Mucosa of descending colon (tissue), 3 donors: ENCODE results near the gene LGI2. TPM values are rescaled to one million over a fixed set of nuclear protein-coding genes. Genes with fewer than 3 reads are reported as not detected.

Experiments used
- ATAC-seq: fragments of 200-7000 bp; cut with Tn5 transposase; one replicate; pipeline ENCODE4 v1.9.1; 2020; ENCODE audit warnings: mild to moderate bottlenecking, moderate library complexity
- DNase-seq, 3 donors: peaks; one replicate each; pipeline ENCODE4 v3.0.0-alpha.2; 2020
- H3K36me3 ChIP-seq: fragments of 200-600 bp; one replicate; pipeline ENCODE4 v1.8.0; 2021; ENCODE audit warnings: low read depth, mild to moderate bottlenecking
- H3K4me1 ChIP-seq: fragments of 200-600 bp; one replicate; pipeline ENCODE4 v1.8.0; 2021; ENCODE audit warnings: low read depth, mild to moderate bottlenecking
- H3K4me3 ChIP-seq: fragments of 200-600 bp; one replicate; pipeline ENCODE4 v1.8.0; 2021; ENCODE audit warnings: mild to moderate bottlenecking
- H3K9me3 ChIP-seq: fragments of 200-600 bp; one replicate; pipeline ENCODE4 v1.8.0; 2021; ENCODE audit warnings: mild to moderate bottlenecking
- CTCF ChIP-seq: fragments of 200-600 bp; IDR thresholded peaks from one replicate; pipeline ENCODE4 v1.8.0; 2022; ENCODE audit warnings: antibody characterized with exemption, mild to moderate bottlenecking
- intact Hi-C, 2 donors: fragments of 100-400 bp; cut with DNase I in 1 of 2; cut with micrococcal nuclease in 1 of 2; formaldehyde crosslinking; loops; one replicate each; pipeline versions ENCODE4 v1.11.0 to v1.11.1; 2022; cut with DNase I, micrococcal nuclease
- total RNA-seq, 3 donors: library from RNA; stranded (reverse); fragmentation: NEBNext Ultra II Directional in 2 of 3; extraction: Animal tissue kit (Norgen Biotek cat#: 25700) in 2 of 3; gene quantifications; one replicate each; pipeline versions ENCODE4 v1.2.1 to v1.2.4, GENCODE V29; 2021 to 2023
- donor health status: DM: no; HTN: no; CAD: no; lungs with moderate emphysema.
- donor health status: DM: no; HTN: no; CAD: no.
- donor health status: DM: no; HTN: yes; CAD: no.

LGI2 gene
- total RNA-seq, 3 donors from 2014 or later, result 0.43 to 2.5 (median 0.53) TPM

DNA sequence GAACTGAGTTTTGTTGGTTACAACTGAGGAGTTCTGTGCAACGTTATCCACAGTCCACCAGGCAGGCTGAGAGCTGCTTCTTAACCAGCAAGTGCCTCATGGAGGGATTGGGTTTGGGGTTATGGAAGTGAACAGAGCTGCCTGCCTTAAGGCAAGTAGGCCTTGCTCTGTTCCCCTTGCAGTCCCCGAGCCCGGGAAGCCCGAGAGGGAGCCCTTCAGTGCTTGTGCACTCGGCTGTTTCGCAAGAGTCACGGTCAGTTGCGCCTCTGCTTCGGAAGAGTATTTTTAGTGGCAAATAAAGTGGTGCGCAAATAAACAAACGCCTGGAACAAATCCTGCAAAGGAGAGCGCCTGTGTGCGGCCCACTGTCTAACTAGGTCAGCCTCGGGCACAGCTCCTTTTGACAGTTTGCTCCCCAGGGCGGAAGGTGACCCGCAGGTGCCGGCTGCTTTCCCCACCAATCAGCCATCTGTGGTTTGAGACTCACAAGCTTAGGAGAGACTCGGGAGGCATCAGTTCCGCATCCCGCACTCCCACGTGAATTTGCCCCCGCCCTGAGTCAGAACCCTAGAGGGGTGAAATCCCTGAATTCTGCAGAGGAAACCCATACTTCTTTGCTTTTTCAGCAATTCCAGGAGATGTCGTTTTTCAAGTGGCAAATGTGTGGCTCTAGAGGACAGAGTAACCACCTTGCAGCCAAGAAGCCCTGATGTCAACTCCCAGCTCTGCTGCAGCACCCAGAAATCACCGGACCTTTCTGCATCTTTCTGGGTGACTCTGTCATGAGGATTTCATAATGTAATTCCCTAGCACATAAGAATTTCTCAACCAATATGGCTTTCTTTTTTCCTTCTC is 56.8 kb downstream of the LGI2 start:
- DNase-seq (peak; percentile 32 to 62 (median 47)), ATAC-seq (peak; percentile 63)
- no peak for TF ChIP-seq CTCF
- no peaks in the 10 kb centered on the region for H3K36me3 ChIP-seq
- H3K4me3 ChIP-seq, result no peak overlapping the region
- H3K4me1 ChIP-seq, result no peaks in the 10 kb centered on the region
- H3K9me3 ChIP-seq, result no peaks in the 10 kb centered on the region
- intact Hi-C loops, result loop anchor here in 1 of 2 donors (10.0 kb wide), 1 partner anchor 171 kb away; no protein-coding TSS in a partner anchor

GRCh38 chr4:24973404-24973746 is 57.4 kb downstream of the LGI2 start:
- no peaks in the 10 kb centered on the region for H3K9me3 ChIP-seq
- no peaks in the 10 kb centered on the region for H3K4me1 ChIP-seq
- ATAC-seq (no peak), DNase-seq (no peak)
- no peaks in the 10 kb centered on the region for H3K36me3 ChIP-seq
- no peak for TF ChIP-seq CTCF
- intact Hi-C loops, result loop anchor here in 1 of 2 donors (10.0 kb wide), 1 partner anchor 171 kb away; no protein-coding TSS in a partner anchor
- H3K4me3 ChIP-seq, result no peak overlapping the region

- TF ChIP-seq CTCF, result no peak
- DNase-seq (no peak), ATAC-seq (no peak)
- Histone ChIP-seq H3K4me1 (no peaks in the 10 kb centered on the region), H3K36me3 (no peaks in the 10 kb centered on the region), H3K9me3 (peaks cover under 1% of the 10 kb centered on the region), H3K4me3 (no peak overlapping the region)
- intact Hi-C loops, result loop anchor here in 1 of 2 donors (10.0 kb wide), 1 partner anchor 174 kb away; no protein-coding TSS in a partner anchor
Measured at GRCh38 chr4:24971192-24971591, 59.6 kb downstream of the LGI2 start.

DNA sequence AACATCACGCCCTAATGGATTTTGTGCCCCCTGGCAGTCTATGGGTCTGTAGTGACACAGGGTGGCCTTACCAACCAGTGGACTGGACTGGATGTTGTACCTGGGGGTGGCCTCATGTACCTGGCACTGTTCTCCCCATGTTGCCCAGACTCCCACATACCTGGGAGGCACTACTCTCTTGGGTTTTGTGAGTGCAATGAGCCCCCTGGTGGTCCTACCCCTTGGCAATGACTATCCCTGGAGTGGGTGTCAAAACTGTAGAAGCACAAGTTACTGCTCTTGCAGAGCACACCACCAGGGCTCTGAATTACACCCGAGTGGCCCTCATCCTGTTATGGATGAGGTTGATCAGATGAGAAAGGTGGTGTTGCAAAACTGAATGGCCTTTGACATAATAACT is 60.1 kb downstream of the LGI2 start:
- intact Hi-C loops, result loop anchor here in 1 of 2 donors (10.0 kb wide), 1 partner anchor 174 kb away; no protein-coding TSS in a partner anchor
- Histone ChIP-seq H3K4me3 (no peak overlapping the region), H3K36me3 (no peaks in the 10 kb centered on the region), H3K9me3 (peaks cover 4% of the 10 kb centered on the region), H3K4me1 (no peaks in the 10 kb centered on the region)
- ATAC-seq (no peak), DNase-seq (no peak)
- no peak for TF ChIP-seq CTCF

DNA sequence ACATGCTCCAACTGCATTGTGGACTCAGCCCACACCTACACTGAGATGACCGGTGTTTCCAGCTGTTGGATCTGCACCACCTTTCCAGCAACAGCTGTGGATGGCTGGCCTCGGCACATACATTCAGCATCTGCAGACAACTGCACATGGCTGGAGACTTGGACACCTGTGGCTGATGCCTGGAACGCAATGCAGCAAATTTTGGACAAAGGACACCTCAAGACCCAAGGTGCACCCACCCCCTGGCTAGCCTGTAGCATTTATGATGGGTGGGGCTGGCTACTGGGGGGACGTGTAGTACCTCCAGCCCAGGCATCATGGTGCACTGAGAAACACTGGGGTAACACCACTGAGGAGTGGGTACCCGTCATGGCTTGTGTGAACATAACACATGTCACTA is 60.6 kb downstream of the LGI2 start:
- no peaks in the 10 kb centered on the region for H3K36me3 ChIP-seq
- no peak overlapping the region for H3K4me3 ChIP-seq
- peaks cover 9% of the 10 kb centered on the region for H3K9me3 ChIP-seq
- ATAC-seq (no peak), DNase-seq (no peak)
- intact Hi-C loops, result loop anchor here in 1 of 2 donors (10.0 kb wide), 1 partner anchor 175 kb away; no protein-coding TSS in a partner anchor
- no peaks in the 10 kb centered on the region for H3K4me1 ChIP-seq
- no peak for TF ChIP-seq CTCF
